Measurements from ENCODE around the gene OPA1.
"Not testable (repeated sequence)": the region's sequence is repeated elsewhere in the genome, so short reads cannot be mapped to it uniquely, and the experiment has no call there.

The OPA1 gene

DNA sequence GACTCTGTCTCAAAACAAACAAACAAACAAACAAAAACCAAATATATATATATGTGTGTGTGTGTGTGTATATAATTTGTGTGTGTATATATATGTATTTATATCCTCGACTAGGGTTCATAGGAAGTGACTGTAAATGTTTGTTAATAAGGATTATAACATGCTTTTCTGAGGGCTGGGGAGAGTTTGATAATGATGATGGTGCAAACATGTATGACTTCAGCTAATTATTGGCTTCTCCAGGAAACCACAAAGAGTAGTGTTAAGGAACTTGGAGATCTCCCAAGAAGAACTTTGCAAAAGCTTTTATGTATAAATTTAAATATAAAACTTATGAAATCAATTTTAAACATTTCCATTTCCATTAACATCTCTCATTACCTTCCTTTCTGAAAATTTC, 3.9 kb upstream of the OPA1 start:
- no peak for DNase-seq (ENCODE audit: low spot score)

DNA sequence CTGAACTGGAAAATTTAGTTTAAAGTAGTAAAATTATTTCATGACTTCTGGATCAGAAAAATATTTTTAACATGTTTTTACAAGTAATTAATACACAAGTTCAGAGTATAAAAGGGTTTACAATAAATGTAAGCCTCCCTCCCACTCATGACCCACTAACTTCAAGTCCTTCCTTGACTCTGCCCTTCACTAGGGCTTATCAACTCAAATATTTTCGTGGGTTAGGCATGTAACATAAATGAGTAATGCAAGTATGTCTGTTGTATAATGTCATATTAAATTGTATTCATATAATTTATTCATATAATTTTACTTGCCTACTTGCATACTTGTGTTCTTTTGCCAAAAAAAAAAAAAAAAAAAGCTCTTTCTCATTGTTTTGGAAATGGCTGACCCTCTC, 3.4 kb upstream of the OPA1 start:
- no peak for DNase-seq (ENCODE audit: low spot score)

DNA sequence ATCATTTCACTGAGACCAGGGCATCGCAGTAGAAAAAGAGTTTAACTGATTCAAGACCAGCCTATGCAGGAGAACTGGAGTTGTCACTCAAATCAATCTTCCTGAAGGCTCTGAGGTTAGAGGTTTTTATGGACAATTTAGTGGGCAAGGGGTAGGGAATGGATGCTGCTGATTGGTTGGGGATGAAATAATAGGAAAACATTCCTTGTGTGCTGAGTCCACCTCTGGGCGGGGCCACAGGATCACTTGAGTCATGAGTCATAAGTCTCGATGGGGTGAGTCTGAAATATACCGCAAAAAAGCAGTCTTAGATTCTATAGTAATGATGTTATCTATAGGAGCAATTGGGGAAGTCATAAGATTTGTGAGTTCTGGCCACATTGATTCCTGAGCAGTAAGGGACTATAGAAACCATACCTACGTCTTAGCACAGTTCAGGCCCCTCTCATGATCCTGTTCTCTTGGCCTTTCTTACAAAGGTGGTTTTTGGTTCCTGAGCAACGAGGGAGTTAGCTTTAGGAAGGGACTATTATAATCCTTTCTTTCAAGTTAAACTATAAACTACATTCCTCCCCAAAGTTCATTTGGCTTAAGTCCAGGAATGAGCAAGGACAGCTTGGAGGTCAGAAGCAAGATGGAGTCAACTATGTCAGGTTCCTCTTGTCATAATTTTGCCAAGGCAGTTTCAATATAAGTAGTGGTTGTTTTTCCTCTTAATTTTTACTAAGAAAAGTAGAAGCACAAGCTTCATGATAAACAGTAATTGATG, 2.7 kb upstream of the OPA1 start:
- no peak for DNase-seq (ENCODE audit: low spot score)

DNA sequence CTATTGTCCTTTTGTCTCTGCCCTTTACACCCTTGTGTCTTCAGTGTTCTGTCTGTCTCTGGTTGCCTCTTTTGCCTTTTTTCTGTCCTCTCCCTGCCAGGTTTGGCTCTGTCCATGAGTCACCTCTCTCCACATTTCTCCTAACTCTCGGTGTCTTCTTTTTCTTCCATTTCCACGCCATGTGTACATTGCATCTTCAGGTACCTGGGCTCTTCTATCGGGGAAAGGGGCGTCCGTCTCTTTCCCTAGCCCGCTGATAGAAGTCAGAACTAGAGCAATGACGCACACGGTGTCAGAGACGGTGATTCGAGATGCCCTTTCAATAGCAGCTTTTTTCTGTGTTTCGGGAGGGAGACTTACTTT, 641 bp downstream of the OPA1 start:
- DNase-seq (ENCODE audit: low spot score): no peak

- DNase-seq (ENCODE audit: low spot score): no peak
These were observed 2.1 kb downstream of the OPA1 start for GRCh38 chr3:193594946-193595689.

DNA sequence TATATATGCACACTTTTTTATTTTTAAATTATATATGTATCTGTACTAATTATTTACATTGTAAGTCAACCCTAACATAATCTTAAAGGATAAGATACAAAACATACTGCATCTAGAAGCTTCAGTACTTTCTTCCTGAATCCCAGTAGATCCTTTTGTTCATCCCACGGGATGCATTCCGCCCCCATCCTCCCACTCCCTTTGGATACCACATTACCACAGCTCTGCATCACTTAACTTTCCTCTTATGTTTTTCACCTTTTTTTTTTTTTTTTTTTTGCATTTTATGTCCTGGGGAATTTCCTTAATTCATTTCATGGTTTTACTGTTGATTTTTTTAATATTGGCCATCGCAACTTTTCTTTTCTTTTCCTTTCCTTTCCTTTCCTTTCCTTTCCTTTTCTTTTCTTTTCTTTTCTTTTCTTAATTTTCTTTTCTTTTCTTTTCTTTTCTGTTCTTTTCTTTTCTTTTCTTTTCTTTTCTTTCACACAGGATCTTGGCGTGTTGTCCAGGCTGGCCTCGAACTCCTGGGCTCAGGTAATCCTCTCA, 3.0 kb downstream of the OPA1 start:
- DNase-seq (ENCODE audit: low spot score): no peak

DNA sequence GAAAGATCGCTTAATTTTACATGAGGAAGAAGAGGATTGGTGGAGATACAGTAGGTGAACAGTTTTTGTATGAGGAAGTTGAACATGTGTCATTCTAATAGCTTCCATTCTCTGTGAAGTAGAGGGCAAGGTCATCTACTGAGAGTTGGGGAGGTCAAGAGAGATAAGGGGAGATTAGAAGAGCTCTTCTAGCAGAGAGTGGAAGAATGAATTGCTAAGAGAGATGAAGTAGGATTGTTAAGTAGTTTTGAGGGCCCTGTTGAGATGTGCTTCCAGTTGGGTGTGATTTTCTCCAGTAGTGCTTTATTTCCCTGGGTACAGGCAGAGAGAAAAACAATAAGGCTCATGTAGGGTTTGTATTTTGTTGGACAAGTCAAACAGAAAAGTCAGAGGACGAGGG, 5.2 kb downstream of the OPA1 start:
- DNase-seq (ENCODE audit: low spot score): no peak

DNA sequence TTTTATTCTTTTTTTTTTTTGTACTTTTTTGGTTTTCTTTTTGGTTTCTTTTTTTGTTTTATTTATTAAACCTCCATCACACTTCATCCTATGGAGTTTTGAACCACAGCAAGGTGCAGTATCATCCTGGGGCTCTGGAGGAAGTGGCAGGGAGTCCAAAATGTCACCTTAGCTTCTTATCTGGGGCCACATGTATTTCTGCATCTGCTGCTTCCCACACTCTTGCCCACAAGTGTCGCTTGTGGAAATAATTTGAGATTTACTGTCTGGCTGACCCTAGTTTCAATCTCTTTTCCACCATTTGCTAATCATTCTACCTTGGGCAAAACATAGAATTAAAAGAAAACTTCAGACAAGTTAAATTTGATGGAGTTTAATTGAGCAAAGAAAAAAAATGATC, 6.4 kb downstream of the OPA1 start:
- DNase-seq (ENCODE audit: low spot score): no peak

- peak; percentile 62 for DNase-seq (ENCODE audit: low spot score)
These were observed 12.9 kb downstream of the OPA1 start for GRCh38 chr3:193605876-193606275.

DNA sequence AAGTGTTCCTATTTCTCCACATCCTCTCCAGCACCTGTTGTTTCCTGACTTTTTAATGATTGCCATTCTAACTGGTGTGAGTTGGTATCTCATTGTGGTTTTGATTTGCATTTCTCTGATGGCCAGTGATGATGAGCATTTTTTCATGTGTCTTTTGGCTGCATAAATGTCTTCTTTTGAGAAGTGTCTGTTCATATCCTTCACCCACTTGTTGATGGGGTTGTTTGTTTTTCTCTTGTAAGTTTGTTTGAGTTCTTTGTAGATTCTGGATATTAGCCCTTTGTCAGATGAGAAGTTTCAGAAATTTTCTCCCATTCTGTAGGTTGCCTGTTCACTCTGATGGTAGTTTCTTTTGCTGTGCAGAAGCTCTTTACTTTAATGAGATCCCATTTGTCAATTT, 13.9 kb downstream of the OPA1 start:
- DNase-seq (ENCODE audit: low spot score): not testable (repeated sequence)

GRCh38 chr3:193610516-193610915, 17.5 kb downstream of the OPA1 start:
- DNase-seq (ENCODE audit: low spot score): not testable (repeated sequence)

GRCh38 chr3:193614430-193614829, 21.4 kb downstream of the OPA1 start:
- no peak for DNase-seq (ENCODE audit: low spot score)

- no peak for DNase-seq (ENCODE audit: low spot score)
These were observed 24.6 kb downstream of the OPA1 start for GRCh38 chr3:193617628-193618027.

- DNase-seq (ENCODE audit: low spot score): no peak
These were observed 27.0 kb downstream of the OPA1 start for GRCh38 chr3:193620057-193620456.

GRCh38 chr3:193620650-193621049, 27.6 kb downstream of the OPA1 start:
- DNase-seq (ENCODE audit: low spot score): peak; percentile 35

- no peak for DNase-seq (ENCODE audit: low spot score)
These were observed 28.1 kb downstream of the OPA1 start for GRCh38 chr3:193621127-193621526.

- no peak for DNase-seq (ENCODE audit: low spot score)
These were observed 37.0 kb downstream of the OPA1 start for GRCh38 chr3:193630005-193630404.

DNA sequence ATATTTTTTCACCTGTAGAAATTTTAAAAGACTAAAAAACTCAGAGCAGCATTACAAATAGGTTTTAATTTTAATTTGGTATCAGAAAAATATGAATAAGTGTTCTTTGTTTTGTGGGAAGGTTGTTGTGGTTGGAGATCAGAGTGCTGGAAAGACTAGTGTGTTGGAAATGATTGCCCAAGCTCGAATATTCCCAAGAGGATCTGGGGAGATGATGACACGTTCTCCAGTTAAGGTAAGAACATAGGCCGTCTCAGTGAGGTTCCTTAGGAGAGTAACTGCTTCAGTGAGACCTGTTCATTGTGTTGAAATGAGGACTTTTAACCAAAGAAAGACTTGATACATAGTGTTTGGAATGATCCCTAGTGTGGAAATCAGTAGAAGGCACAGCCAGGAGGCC, 44.8 kb downstream of the OPA1 start:
- DNase-seq (ENCODE audit: low spot score): no peak

DNA sequence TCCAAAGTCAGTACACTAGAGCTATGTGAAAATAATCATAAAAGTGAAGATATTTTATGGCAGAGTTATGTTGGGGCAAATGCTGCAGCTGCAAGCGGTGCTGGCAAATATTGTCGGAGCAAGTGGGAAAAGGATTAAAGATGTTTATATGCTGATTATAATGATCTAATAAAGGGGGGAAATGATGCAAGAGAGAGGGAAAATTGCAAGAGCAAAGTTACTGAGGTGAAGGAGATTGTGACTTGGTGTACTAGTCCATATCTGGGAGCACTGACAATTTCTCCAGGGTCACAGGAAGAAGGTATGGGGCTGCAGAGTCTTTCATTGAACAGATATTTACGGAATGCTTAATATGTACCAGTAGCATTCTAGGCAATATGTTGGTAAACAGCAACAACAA, 45.8 kb downstream of the OPA1 start:
- DNase-seq (ENCODE audit: low spot score): no peak

GRCh38 chr3:193640165-193640715, 47.2 kb downstream of the OPA1 start:
- DNase-seq (ENCODE audit: low spot score): no peak

GRCh38 chr3:193640728-193641439, 47.9 kb downstream of the OPA1 start:
- DNase-seq (ENCODE audit: low spot score): no peak

DNA sequence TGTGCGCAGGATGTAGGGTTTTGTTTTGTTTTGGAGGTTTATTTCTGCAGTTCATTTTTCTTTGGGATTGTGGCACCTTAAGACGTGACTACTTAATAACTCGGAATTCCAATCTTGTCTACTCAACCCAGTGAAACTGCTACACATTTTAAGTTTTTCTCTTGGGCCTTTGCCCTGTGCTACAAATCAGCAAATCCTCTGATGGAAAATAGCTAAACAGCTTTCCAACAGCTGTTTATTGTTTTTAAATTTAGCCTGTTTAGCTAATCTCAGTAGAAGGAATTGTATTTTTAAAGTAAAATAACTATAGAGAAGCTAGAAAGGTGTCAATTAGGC, 48.4 kb downstream of the OPA1 start:
- DNase-seq (ENCODE audit: low spot score): no peak

DNA sequence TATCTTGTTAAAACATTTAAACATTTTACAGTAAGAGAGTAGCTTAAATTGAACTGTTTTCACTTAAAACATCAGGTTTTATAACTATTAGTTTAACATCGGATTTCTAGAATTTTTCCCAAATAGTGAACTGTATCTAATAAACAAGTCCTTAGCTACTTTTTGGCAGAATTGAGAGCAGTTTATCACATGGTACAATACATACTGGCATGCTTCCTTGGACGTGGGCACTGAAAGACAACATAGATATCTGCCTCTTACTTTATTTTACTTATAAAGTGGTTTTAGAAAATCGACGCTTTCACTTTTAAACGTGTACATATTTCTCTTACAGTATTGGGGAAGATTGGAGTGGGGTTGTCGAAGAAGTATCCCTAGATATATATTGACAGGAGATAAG, 52.8 kb downstream of the OPA1 start:
- DNase-seq (ENCODE audit: low spot score): peak; percentile 26

All from Ammon's horn (tissue), 1 donor.